ACC112 (cell line): ENCODE data around the gene FOXO3.

ENCODE experiments used
- H2AFZ ChIP-seq: fragments of 200-600 bp; sonication (generic); one replicate; pipeline ENCODE4 v1.6.0; 2017; ENCODE audit warnings: antibody characterized with exemption, low read length; ENCODE audit not compliant: unreplicated experiment
- H3K27ac ChIP-seq: fragments of 200-600 bp; sonication (generic); 2 replicates; pipeline ENCODE4 v1.5.1; 2014; ENCODE audit warnings: low read depth, mild to moderate bottlenecking, antibody characterized with exemption, low read length, moderate library complexity
- H3K27me3 ChIP-seq: fragments of 200-600 bp; sonication (generic); 2 replicates; pipeline ENCODE4 v1.6.1; 2014; ENCODE audit warnings: mild to moderate bottlenecking, antibody characterized with exemption, low read length, moderate library complexity, mixed read lengths; ENCODE audit not compliant: insufficient read depth
- H3K36me3 ChIP-seq: fragments of 200-600 bp; sonication (generic); 2 replicates; pipeline ENCODE4 v1.6.1; 2016; ENCODE audit warnings: mild to moderate bottlenecking, antibody characterized with exemption, low read length, moderate library complexity, mixed read lengths; ENCODE audit not compliant: insufficient read depth
- H3K4me1 ChIP-seq: fragments of 200-600 bp; sonication (generic); one replicate; pipeline ENCODE4 v1.6.1; 2016; ENCODE audit warnings: low read length, mixed read lengths; ENCODE audit not compliant: insufficient read depth, unreplicated experiment, control insufficient read depth
- H3K4me3 ChIP-seq: fragments of 200-600 bp; sonication (generic); 2 replicates; pipeline ENCODE4 v1.5.1; 2014; ENCODE audit warnings: mild to moderate bottlenecking, low read depth, low read length
- H3K79me2 ChIP-seq: fragments of 200-600 bp; sonication (generic); one replicate; pipeline ENCODE4 v1.6.0; 2016; ENCODE audit warnings: low read length; ENCODE audit not compliant: control insufficient read depth, unreplicated experiment, insufficient read depth

FOXO3 gene

GRCh38 chr6:108633436-108633835 lies 72.7 kb downstream of the FOXO3 start:
- H3K4me3 ChIP-seq, result no peak overlapping the region
- peaks cover 91% of the 10 kb centered on the region for H3K79me2 ChIP-seq
- H3K36me3 ChIP-seq, result no peaks in the 10 kb centered on the region
- no peak overlapping the region for H3K27ac ChIP-seq
- no peak overlapping the region for H2AFZ ChIP-seq
- H3K4me1 ChIP-seq, result peaks cover 10% of the 10 kb centered on the region
- H3K27me3 ChIP-seq, result no peaks in the 10 kb centered on the region

GRCh38 chr6:108635505-108636226 lies 74.9 kb downstream of the FOXO3 start:
- Histone ChIP-seq H3K4me1 (peaks cover 8% of the 10 kb centered on the region), H3K4me3 (no peak overlapping the region), H2AFZ (no peak overlapping the region), H3K36me3 (no peaks in the 10 kb centered on the region), H3K27ac (no peak overlapping the region), H3K27me3 (no peaks in the 10 kb centered on the region), H3K79me2 (peaks cover 89% of the 10 kb centered on the region)

GRCh38 chr6:108637963-108638362 lies 77.2 kb downstream of the FOXO3 start:
- no peaks in the 10 kb centered on the region for H3K4me1 ChIP-seq

GRCh38 chr6:108638993-108639392 lies 78.3 kb downstream of the FOXO3 start:
- Histone ChIP-seq H3K27me3 (no peaks in the 10 kb centered on the region), H3K79me2 (peaks cover 85% of the 10 kb centered on the region), H3K4me3 (no peak overlapping the region), H2AFZ (no peak overlapping the region), H3K4me1 (peaks cover under 1% of the 10 kb centered on the region), H3K27ac (no peak overlapping the region), H3K36me3 (no peaks in the 10 kb centered on the region)

More at GRCh38 chr6:108637963-108638362, 77.2 kb downstream of the FOXO3 start:
- Histone ChIP-seq H3K27ac (no peak overlapping the region), H3K79me2 (peaks cover 84% of the 10 kb centered on the region), H3K36me3 (no peaks in the 10 kb centered on the region), H3K27me3 (no peaks in the 10 kb centered on the region), H3K4me3 (no peak overlapping the region), H2AFZ (no peak overlapping the region)

- Histone ChIP-seq H3K4me1 (peaks cover 8% of the 10 kb centered on the region), H3K4me3 (no peak overlapping the region), H3K36me3 (no peaks in the 10 kb centered on the region), H2AFZ (no peak overlapping the region), H3K79me2 (peaks cover 89% of the 10 kb centered on the region), H3K27me3 (no peaks in the 10 kb centered on the region), H3K27ac (no peak overlapping the region)
Measured at GRCh38 chr6:108640104-108640503, 79.4 kb downstream of the FOXO3 start.

GRCh38 chr6:108643184-108643583 lies 82.5 kb downstream of the FOXO3 start:
- Histone ChIP-seq H3K4me1 (peaks cover 30% of the 10 kb centered on the region), H3K27me3 (no peaks in the 10 kb centered on the region), H3K36me3 (no peaks in the 10 kb centered on the region), H2AFZ (no peak overlapping the region), H3K4me3 (no peak overlapping the region), H3K79me2 (peaks cover 77% of the 10 kb centered on the region), H3K27ac (no peak overlapping the region)

- Histone ChIP-seq H3K4me1 (peaks cover 35% of the 10 kb centered on the region), H3K27ac (no peak overlapping the region), H2AFZ (no peak overlapping the region), H3K4me3 (no peak overlapping the region), H3K79me2 (peaks cover 74% of the 10 kb centered on the region), H3K36me3 (no peaks in the 10 kb centered on the region), H3K27me3 (no peaks in the 10 kb centered on the region)
Measured at GRCh38 chr6:108644252-108644651, 83.5 kb downstream of the FOXO3 start.

GRCh38 chr6:108648191-108648590 lies 87.5 kb downstream of the FOXO3 start:
- Histone ChIP-seq H2AFZ (no peak overlapping the region), H3K27ac (no peak overlapping the region), H3K79me2 (peaks cover 73% of the 10 kb centered on the region), H3K4me3 (no peak overlapping the region), H3K36me3 (no peaks in the 10 kb centered on the region), H3K4me1 (peaks cover 73% of the 10 kb centered on the region), H3K27me3 (no peaks in the 10 kb centered on the region)

- Histone ChIP-seq H3K27ac (peak overlapping the region; percentile 90), H3K79me2 (peaks cover 70% of the 10 kb centered on the region), H3K4me3 (peak overlapping the region; percentile 52; the same call in 1 of the 2 replicates), H3K27me3 (no peaks in the 10 kb centered on the region), H3K4me1 (peaks cover 86% of the 10 kb centered on the region), H3K36me3 (no peaks in the 10 kb centered on the region), H2AFZ (no peak overlapping the region)
Measured at GRCh38 chr6:108650325-108650724, 89.6 kb downstream of the FOXO3 start.

- no peak overlapping the region for H2AFZ ChIP-seq
- H3K36me3 ChIP-seq, result no peaks in the 10 kb centered on the region
- H3K79me2 ChIP-seq, result peaks cover 72% of the 10 kb centered on the region
- H3K4me1 ChIP-seq, result peaks cover 90% of the 10 kb centered on the region
- H3K4me3 ChIP-seq, result peak overlapping the region; percentile 52; the same call in 1 of the 2 replicates
- H3K27me3 ChIP-seq, result no peaks in the 10 kb centered on the region
- peak overlapping the region; percentile 90 for H3K27ac ChIP-seq
Measured at GRCh38 chr6:108650781-108651180, 90.1 kb downstream of the FOXO3 start.
